Stimulated activated CD4-positive, alpha-beta T cell treated with anti-CD3 and anti-CD28 coated beads, Interleukin-2, amount 100 ng/mL, for 24 hours (primary cell): ENCODE measurements around the gene CCNL2.
"Not testable (repeated sequence)": the region's sequence is repeated elsewhere in the genome, so short reads cannot be mapped to it uniquely, and the experiment has no call there.

Experiments used
- DNase-seq, 2 donors: peaks; one replicate each; pipeline ENCODE4 v3.0.0-alpha.2; 2020

The CCNL2 gene

GRCh38 chr1:1397839-1398523 lies 1.2 kb downstream of the CCNL2 start:
- DNase-seq = no peak

GRCh38 chr1:1395166-1395565 lies 4.0 kb downstream of the CCNL2 start:
- no peak for DNase-seq

- DNase-seq = no peak
Observed at GRCh38 chr1:1394116-1394515, 5.0 kb downstream of the CCNL2 start.

- DNase-seq = no peak
Observed at GRCh38 chr1:1393428-1393827, 5.7 kb downstream of the CCNL2 start.

GRCh38 chr1:1393014-1393413 lies 6.1 kb downstream of the CCNL2 start:
- DNase-seq = no peak

- DNase-seq = no peak
Observed at GRCh38 chr1:1391225-1391624, 7.9 kb downstream of the CCNL2 start.

- no peak for DNase-seq
Observed at GRCh38 chr1:1390675-1391074, 8.5 kb downstream of the CCNL2 start.

- DNase-seq = no peak
Observed at GRCh38 chr1:1388078-1388472, 11.1 kb downstream of the CCNL2 start.

GRCh38 chr1:1387098-1388077 lies 11.7 kb downstream of the CCNL2 start:
- DNase-seq = no peak

- no peak for DNase-seq
Observed at GRCh38 chr1:1385931-1386330, 13.2 kb downstream of the CCNL2 start.

GRCh38 chr1:1385339-1385738 lies 13.8 kb downstream of the CCNL2 start:
- DNase-seq = not testable (repeated sequence)

GRCh38 chr1:1381294-1381693 lies 17.8 kb downstream of the CCNL2 start:
- no peak for DNase-seq

GRCh38 chr1:1380860-1381259 lies 18.3 kb downstream of the CCNL2 start:
- DNase-seq = no peak

- DNase-seq = no peak
Observed at GRCh38 chr1:1377540-1378205, 21.5 kb downstream of the CCNL2 start.

GRCh38 chr1:1376551-1377226 lies 22.4 kb downstream of the CCNL2 start:
- no peak for DNase-seq

- peak; percentile 94 to 96 for DNase-seq
Observed at GRCh38 chr1:1374929-1375662, 24.0 kb downstream of the CCNL2 start, which contains the start of gene AURKAIP1. TSS of gene AURKAIP1 (minus strand) at chr1:1375207. CDS start at chr1:1374756, 451 bp downstream.

GRCh38 chr1:1374589-1374928 lies 24.6 kb downstream of the CCNL2 start:
- DNase-seq = no peak

- DNase-seq = no peak
Observed at GRCh38 chr1:1373815-1374588, 25.1 kb downstream of the CCNL2 start.

- no peak for DNase-seq
Observed at GRCh38 chr1:1373051-1373814, 25.9 kb downstream of the CCNL2 start.
